ENCODE results near the gene TMTC3.

TMTC3 gene

GRCh38 chr12:88092771-88093170 lies 49.3 kb upstream of the TMTC3 start:
- no peaks in the 10 kb centered on the region for H3K4me1 ChIP-seq (ENCODE audit: control insufficient read depth, insufficient read depth, low read length)
- no peak overlapping the region for H3K4me3 ChIP-seq (ENCODE audit: low read depth, low read length)
- POLR2A ChIA-PET = no interaction called here
- no peaks in the 10 kb centered on the region for H3K9me3 ChIP-seq (ENCODE audit: control insufficient read depth, insufficient read depth, low read depth, low read length)
- peaks cover 25 to 26% of the 10 kb centered on the region in 2 experiments for H3K36me3 ChIP-seq (ENCODE audit: control insufficient read depth in 2 of 2, insufficient read depth in 1 of 2, low read length in 2 of 2)
- TF ChIP-seq ZNF664 (tag by site-specific recombination; IDR thresholded peaks at IDR 0.05) = no peak
- TF ChIP-seq ZNF37A (tag by site-specific recombination; IDR thresholded peaks at IDR 0.05) = no peak
- TF ChIP-seq, protein P1, sequence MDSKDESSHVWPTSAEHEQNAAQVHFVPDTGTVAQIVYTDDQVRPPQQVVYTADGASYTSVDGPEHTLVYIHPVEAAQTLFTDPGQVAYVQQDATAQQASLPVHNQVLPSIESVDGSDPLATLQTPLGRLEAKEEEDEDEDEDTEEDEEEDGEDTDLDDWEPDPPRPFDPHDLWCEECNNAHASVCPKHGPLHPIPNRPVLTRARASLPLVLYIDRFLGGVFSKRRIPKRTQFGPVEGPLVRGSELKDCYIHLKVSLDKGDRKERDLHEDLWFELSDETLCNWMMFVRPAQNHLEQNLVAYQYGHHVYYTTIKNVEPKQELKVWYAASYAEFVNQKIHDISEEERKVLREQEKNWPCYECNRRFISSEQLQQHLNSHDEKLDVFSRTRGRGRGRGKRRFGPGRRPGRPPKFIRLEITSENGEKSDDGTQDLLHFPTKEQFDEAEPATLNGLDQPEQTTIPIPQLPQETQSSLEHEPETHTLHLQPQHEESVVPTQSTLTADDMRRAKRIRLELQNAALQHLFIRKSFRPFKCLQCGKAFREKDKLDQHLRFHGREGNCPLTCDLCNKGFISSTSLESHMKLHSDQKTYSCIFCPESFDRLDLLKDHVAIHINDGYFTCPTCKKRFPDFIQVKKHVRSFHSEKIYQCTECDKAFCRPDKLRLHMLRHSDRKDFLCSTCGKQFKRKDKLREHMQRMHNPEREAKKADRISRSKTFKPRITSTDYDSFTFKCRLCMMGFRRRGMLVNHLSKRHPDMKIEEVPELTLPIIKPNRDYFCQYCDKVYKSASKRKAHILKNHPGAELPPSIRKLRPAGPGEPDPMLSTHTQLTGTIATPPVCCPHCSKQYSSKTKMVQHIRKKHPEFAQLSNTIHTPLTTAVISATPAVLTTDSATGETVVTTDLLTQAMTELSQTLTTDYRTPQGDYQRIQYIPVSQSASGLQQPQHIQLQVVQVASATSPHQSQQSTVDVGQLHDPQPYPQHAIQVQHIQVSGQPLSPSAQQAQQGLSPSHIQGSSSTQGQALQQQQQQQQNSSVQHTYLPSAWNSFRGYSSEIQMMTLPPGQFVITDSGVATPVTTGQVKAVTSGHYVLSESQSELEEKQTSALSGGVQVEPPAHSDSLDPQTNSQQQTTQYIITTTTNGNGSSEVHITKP (tag by site-specific recombination; IDR thresholded peaks at IDR 0.05) = no peak
- no peak for TF ChIP-seq ZNF416 (tag by site-specific recombination; IDR thresholded peaks at IDR 0.05)
- no peak for TF ChIP-seq ZSCAN4 (tag by site-specific recombination; IDR thresholded peaks at IDR 0.05)
- TF ChIP-seq ZNF114 (tag by site-specific recombination; IDR thresholded peaks at IDR 0.05) = no peak
- TF ChIP-seq, protein P2, sequence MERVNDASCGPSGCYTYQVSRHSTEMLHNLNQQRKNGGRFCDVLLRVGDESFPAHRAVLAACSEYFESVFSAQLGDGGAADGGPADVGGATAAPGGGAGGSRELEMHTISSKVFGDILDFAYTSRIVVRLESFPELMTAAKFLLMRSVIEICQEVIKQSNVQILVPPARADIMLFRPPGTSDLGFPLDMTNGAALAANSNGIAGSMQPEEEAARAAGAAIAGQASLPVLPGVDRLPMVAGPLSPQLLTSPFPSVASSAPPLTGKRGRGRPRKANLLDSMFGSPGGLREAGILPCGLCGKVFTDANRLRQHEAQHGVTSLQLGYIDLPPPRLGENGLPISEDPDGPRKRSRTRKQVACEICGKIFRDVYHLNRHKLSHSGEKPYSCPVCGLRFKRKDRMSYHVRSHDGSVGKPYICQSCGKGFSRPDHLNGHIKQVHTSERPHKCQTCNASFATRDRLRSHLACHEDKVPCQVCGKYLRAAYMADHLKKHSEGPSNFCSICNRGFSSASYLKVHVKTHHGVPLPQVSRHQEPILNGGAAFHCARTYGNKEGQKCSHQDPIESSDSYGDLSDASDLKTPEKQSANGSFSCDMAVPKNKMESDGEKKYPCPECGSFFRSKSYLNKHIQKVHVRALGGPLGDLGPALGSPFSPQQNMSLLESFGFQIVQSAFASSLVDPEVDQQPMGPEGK (tag by site-specific recombination; IDR thresholded peaks at IDR 0.05) = no peak
- TF ChIP-seq, protein P3, sequence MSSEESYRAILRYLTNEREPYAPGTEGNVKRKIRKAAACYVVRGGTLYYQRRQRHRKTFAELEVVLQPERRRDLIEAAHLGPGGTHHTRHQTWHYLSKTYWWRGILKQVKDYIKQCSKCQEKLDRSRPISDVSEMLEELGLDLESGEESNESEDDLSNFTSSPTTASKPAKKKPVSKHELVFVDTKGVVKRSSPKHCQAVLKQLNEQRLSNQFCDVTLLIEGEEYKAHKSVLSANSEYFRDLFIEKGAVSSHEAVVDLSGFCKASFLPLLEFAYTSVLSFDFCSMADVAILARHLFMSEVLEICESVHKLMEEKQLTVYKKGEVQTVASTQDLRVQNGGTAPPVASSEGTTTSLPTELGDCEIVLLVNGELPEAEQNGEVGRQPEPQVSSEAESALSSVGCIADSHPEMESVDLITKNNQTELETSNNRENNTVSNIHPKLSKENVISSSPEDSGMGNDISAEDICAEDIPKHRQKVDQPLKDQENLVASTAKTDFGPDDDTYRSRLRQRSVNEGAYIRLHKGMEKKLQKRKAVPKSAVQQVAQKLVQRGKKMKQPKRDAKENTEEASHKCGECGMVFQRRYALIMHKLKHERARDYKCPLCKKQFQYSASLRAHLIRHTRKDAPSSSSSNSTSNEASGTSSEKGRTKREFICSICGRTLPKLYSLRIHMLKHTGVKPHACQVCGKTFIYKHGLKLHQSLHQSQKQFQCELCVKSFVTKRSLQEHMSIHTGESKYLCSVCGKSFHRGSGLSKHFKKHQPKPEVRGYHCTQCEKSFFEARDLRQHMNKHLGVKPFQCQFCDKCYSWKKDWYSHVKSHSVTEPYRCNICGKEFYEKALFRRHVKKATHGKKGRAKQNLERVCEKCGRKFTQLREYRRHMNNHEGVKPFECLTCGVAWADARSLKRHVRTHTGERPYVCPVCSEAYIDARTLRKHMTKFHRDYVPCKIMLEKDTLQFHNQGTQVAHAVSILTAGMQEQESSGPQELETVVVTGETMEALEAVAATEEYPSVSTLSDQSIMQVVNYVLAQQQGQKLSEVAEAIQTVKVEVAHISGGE (tag by site-specific recombination; conservative IDR thresholded peaks at IDR 0.05; ENCODE audit: low read depth) = no peak
- TF ChIP-seq ATF2 (tag by site-specific recombination; IDR thresholded peaks at IDR 0.05; ENCODE audit: low read depth) = no peak
- TF ChIP-seq GLI2 (tag by site-specific recombination; IDR thresholded peaks at IDR 0.05; ENCODE audit: borderline replicate concordance, low read depth) = no peak
- no peak for TF ChIP-seq PRDM1 (tag by site-specific recombination; IDR thresholded peaks at IDR 0.05)
- H3K27ac ChIP-seq (ENCODE audit: extremely low read depth, low read depth, low read length) = no peak overlapping the region
- CTCF ChIA-PET = no interaction called here

DNA sequence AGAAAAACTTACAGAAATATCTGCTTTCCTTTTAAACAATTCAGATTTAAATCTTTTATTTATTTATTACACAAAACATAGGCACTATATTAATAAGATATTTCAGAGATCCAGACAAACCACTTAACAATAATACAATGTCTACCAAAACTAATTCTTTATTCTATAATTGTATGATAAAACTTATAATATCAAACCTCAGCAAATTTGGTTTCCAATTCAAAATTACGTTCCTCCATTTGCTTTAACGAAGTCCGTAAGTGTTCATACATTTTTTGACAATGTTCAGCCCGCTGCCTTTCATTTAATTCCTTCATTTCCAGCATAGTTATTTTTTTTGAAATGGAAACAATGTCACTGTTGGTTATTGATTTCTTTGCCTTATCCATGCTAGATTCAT lies 48.5 kb upstream of the TMTC3 start:
- TF ChIP-seq FEZF1 (tag by site-specific recombination; IDR thresholded peaks at IDR 0.05) (no peak), ZSCAN4 (tag by site-specific recombination; IDR thresholded peaks at IDR 0.05) (no peak), ZNF692 (tag by site-specific recombination; IDR thresholded peaks at IDR 0.05) (no peak)
- no peaks in the 10 kb centered on the region for H3K9me3 ChIP-seq (ENCODE audit: control insufficient read depth, insufficient read depth, low read depth, low read length)
- POLR2A ChIA-PET = no interaction called here
- CTCF ChIA-PET = no interaction called here
- no peak overlapping the region for H3K4me3 ChIP-seq (ENCODE audit: low read depth, low read length)
- no peak overlapping the region for H3K27ac ChIP-seq (ENCODE audit: extremely low read depth, low read depth, low read length)
- H3K4me1 ChIP-seq (ENCODE audit: control insufficient read depth, insufficient read depth, low read length) = no peaks in the 10 kb centered on the region
- peaks cover 30 to 32% of the 10 kb centered on the region in 2 experiments for H3K36me3 ChIP-seq (ENCODE audit: control insufficient read depth in 2 of 2, insufficient read depth in 1 of 2, low read length in 2 of 2)
